ENCODE results near the gene POPDC2. TPM values are rescaled to one million over a fixed set of nuclear protein-coding genes. Genes with fewer than 3 reads are reported as not detected.

POPDC2 gene
- total RNA-seq, 1 donor from 2014 or later = 605 TPM

DNA sequence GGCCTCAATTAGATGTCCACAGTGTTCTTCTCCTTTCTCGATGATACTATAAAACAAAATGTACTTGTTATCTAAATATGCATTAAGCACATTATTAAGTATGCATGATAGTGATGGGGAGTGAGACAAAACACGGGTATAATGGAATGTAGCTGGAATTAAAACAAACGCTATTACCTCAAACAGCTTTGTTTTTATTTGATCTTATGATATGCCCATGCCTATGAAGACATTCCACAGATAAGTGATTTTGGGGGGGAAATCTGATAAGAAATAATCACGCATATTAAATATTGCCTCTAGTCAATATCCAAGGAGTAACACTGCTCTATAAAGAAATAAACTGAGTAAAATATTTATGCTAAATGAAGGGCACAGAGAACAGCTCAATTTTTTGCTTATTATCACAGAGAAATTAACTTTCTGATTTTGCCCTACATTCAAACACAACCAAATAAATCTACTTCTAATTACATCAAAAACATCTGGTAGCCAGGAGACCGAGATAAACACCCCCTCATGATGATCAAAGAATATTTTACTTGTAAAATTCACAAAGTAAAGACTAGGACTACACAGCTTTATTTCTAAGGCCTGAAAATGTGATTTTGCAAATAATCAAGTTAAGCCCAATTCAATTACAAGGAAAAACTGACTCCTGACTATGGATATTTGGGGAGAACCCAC is 14.9 kb upstream of the POPDC2 start:
- ATAC-seq (no peak), DNase-seq (ENCODE audit: missing footprints) (no peak)
- intact Hi-C loops (cut with DNase I) = loop anchor here (5.0 to 10.0 kb wide), 4 partner anchors 38 to 401 kb away; partner anchors contain the start of gene PLA1A

GRCh38 chr3:119673875-119674274 is 13.5 kb upstream of the POPDC2 start:
- ATAC-seq (no peak), DNase-seq (ENCODE audit: missing footprints) (no peak)
- intact Hi-C loops (cut with DNase I) = loop anchor here (10.0 kb wide), 1 partner anchor 399 kb away; no protein-coding TSS in a partner anchor

DNA sequence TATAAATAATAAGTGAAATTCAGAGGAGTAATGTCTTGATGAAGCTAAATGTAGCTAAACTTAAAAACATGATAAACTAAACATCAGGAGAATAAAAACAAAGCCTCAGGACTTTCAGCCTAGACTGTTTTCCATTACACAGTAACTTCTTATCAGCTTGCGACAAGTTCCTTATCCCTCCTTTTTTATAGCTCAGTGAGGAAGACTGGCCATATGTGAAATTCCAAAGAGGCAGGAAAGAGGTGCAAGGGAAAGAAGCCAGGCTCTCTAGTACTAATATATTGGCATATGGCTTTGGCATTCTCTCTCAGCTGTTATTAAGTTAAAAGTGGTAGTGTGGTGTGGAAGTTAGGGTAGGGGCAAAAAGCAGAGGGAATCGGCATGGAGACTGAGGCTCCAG is 12.4 kb upstream of the POPDC2 start:
- DNase-seq (ENCODE audit: missing footprints) = no peak
- intact Hi-C loops (cut with DNase I) = loop anchor here (10.0 kb wide), 1 partner anchor 398 kb away; no protein-coding TSS in a partner anchor
- peak; percentile 21 for ATAC-seq

DNA sequence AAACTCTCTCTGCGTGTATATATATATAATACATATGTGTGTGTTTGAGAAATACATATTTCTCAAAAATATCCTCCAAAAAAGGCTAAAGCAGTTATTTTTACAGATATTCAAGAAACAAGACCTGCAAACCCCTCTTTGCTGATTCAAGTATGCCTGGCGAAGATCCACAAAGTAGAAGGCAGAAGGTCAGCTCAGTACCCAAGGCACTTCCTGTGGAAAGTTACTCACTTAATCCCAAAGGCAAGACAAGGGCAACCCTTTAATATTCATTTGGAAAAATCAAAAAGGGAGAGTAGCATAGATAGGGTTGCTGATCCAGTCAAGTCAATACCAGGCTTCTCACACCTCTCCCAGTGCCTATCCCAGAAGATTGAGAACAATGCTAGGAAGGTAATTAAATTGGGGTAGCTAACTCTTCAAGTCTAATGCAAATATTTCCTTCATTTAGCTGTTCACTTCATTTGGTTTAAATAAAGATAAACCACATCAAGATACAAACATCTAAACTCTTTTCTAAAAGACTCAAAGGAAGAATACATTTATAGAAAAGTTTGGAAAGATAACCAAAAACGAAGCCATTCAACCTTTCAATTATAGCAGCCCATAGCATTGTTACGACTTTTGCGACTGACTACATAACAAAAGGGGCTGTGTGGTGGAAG is 9.6 kb upstream of the POPDC2 start:
- DNase-seq (ENCODE audit: missing footprints) = no peak
- intact Hi-C loops (cut with DNase I) = loop anchor here (10.0 kb wide), 1 partner anchor 395 kb away; no protein-coding TSS in a partner anchor
- ATAC-seq = no peak

GRCh38 chr3:119665954-119666559 is 5.7 kb upstream of the POPDC2 start:
- no peak for DNase-seq (ENCODE audit: missing footprints)
- intact Hi-C loops (cut with DNase I) = no loop called here
- ATAC-seq = peak; percentile 15

GRCh38 chr3:119664850-119665379 is 4.5 kb upstream of the POPDC2 start:
- ATAC-seq (no peak), DNase-seq (ENCODE audit: missing footprints) (no peak)
- intact Hi-C loops (cut with DNase I) = no loop called here

GRCh38 chr3:119664370-119664769 is 4.0 kb upstream of the POPDC2 start:
- ATAC-seq (no peak), DNase-seq (ENCODE audit: missing footprints) (no peak)
- intact Hi-C loops (cut with DNase I) = no loop called here

- ATAC-seq (no peak), DNase-seq (ENCODE audit: missing footprints) (no peak)
- intact Hi-C loops (cut with DNase I) = no loop called here
Observed at GRCh38 chr3:119663885-119664284, 3.5 kb upstream of the POPDC2 start.

DNA sequence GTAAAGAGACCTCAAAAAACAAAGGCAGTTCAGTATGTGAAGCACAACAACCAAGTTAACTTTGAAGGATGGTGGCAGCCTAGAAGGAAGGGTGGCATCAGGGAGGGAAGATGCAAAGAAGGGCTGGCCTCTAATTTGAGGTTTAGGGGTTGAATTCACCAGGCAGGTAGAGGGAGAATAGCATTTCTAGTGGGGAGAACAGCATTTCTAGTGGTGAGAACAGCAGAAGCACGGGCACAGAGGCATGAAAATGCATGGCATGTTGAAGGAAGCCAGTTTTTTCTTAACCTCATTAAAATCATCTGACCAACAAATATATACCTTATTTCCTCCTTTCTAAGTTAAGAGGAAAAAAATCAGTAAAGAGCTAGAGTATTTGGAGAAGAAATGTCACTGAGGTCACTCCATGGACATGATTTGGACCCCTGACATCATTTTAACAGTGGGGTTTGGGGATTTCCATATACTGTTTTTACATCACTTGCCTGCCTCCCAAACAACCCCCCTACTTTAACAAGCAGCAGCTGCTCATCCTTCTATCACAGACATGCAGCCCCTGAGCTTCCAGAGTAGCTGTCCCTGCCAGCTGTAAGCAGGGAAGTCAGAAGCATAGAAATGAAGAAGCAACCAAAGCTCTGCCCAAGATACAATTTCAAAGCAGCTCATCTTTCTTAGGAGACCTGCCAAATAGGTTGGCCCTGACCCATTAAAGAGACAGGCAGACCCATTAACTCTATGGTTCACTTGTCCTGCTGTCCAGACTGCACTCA is 2.4 kb upstream of the POPDC2 start:
- DNase-seq (ENCODE audit: missing footprints) (no peak), ATAC-seq (no peak)
- intact Hi-C loops (cut with DNase I) = no loop called here

GRCh38 chr3:119659606-119660291 is 640 bp downstream of the POPDC2 start:
- intact Hi-C loops (cut with DNase I) = loop anchor here (2.0 kb wide), 1 partner anchor 17 kb away; the partner anchor contains the start of gene COX17
- ATAC-seq (peak; percentile 29), DNase-seq (ENCODE audit: missing footprints) (no peak)

- no peak for DNase-seq (ENCODE audit: missing footprints)
- no peak for ATAC-seq
- intact Hi-C loops (cut with DNase I) = no loop called here
Observed at GRCh38 chr3:119658994-119659393, 1.4 kb downstream of the POPDC2 start.

GRCh38 chr3:119657887-119658702 is 2.3 kb downstream of the POPDC2 start:
- no peak for DNase-seq (ENCODE audit: missing footprints)
- no peak for ATAC-seq
- intact Hi-C loops (cut with DNase I) = no loop called here

GRCh38 chr3:119653876-119654275 is 6.5 kb downstream of the POPDC2 start:
- intact Hi-C loops (cut with DNase I) = no loop called here
- no peak for ATAC-seq
- DNase-seq (ENCODE audit: missing footprints) = no peak

DNA sequence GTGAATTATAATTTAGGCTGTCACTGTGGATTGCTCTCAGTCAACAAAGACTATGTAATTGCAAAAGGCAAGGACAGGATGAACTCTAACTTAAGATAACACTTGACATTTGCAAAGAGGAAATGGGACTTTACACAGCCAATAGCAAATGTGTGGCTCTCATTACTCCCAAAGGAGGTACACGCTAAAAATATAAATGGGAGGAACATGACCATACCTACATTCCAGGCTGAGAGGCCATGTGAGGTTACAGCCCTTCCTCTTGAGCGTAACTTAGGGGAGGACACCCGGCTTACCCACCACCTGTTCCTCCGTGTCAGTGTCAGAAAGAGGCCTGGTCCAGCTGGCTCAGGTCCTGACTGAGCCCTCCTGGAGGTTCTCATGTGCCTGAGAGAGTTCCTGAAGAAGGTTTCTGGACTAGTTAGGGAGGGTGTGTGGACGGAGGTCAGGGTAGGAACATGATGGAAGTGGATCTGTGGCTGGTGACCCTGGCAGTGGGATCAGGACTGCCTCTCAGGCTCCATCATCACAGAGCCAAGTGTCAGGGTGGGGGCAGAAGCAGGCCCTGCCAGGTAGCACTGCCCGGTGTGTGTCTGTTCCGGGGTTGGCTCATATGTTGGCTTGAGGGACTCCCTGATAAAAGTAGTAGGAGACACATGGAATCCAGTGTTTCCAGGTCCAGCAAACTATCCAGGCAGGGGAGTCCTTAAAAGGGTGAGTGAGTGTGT is 7.9 kb downstream of the POPDC2 start:
- DNase-seq (ENCODE audit: missing footprints) = peak; percentile 79

GRCh38 chr3:119649761-119650160 is 10.6 kb downstream of the POPDC2 start:
- ATAC-seq = no peak
- DNase-seq (ENCODE audit: missing footprints) = no peak
- intact Hi-C loops (cut with DNase I) = no loop called here

More for the DNA sequence above, 7.9 kb downstream of the POPDC2 start:
- peak; percentile 81 for ATAC-seq
- intact Hi-C loops (cut with DNase I) = no loop called here

- no peak for DNase-seq (ENCODE audit: missing footprints)
- intact Hi-C loops (cut with DNase I) = no loop called here
Observed at GRCh38 chr3:119647843-119648575, 12.4 kb downstream of the POPDC2 start.

More at GRCh38 chr3:119647843-119648575, 12.4 kb downstream of the POPDC2 start:
- no peak for ATAC-seq

All from Right ventricle myocardium inferior (tissue), 1 donor.